CD4-positive, alpha-beta T cell treated with Interleukin-15 for 1 hour (primary cell): ENCODE data around the gene PINLYP.
"Not testable (repeated sequence)": the region's sequence is repeated elsewhere in the genome, so short reads cannot be mapped to it uniquely, and the experiment has no call there.

ENCODE experiments used
- DNase-seq: peaks from one replicate; pipeline ENCODE4 v3.0.0-alpha.2; 2020

Gene PINLYP

GRCh38 chr19:43584484-43584883 is 8.9 kb downstream of the PINLYP start:
- DNase-seq = no peak

- DNase-seq = no peak
These were observed 10.7 kb downstream of the PINLYP start for GRCh38 chr19:43586346-43586745.

- DNase-seq = not testable (repeated sequence)
These were observed 11.4 kb downstream of the PINLYP start for GRCh38 chr19:43587029-43587428.

GRCh38 chr19:43589277-43589676 is 13.7 kb downstream of the PINLYP start:
- DNase-seq = no peak

- DNase-seq = peak; percentile 35
These were observed 14.1 kb downstream of the PINLYP start for GRCh38 chr19:43589678-43590077.

- DNase-seq = no peak
These were observed 16.5 kb downstream of the PINLYP start for GRCh38 chr19:43591904-43592772.

GRCh38 chr19:43592800-43593350 is 17.3 kb downstream of the PINLYP start:
- no peak for DNase-seq

GRCh38 chr19:43594081-43594697 is 18.6 kb downstream of the PINLYP start:
- DNase-seq = no peak

GRCh38 chr19:43594710-43595604 is 19.4 kb downstream of the PINLYP start:
- peak; percentile 80 for DNase-seq

GRCh38 chr19:43595605-43595998 is 20.0 kb downstream of the PINLYP start:
- no peak for DNase-seq

- DNase-seq = peak; percentile 100
These were observed 20.6 kb downstream of the PINLYP start, which contains the start of the genes IRGQ and ZNF576 for GRCh38 chr19:43595999-43596841. Gene IRGQ, minus strand, starts transcription at chr19:43596134. Its CDS starts 796 bp downstream, at chr19:43595338. Gene ZNF576, plus strand, starts transcription at chr19:43596595. Its CDS starts 514 bp downstream, at chr19:43597109.

GRCh38 chr19:43596842-43597461 is 21.4 kb downstream of the PINLYP start:
- DNase-seq = no peak

GRCh38 chr19:43597876-43598275 is 22.3 kb downstream of the PINLYP start:
- DNase-seq = no peak

GRCh38 chr19:43598445-43599240 is 23.0 kb downstream of the PINLYP start:
- no peak for DNase-seq

GRCh38 chr19:43599635-43600295 is 24.2 kb downstream of the PINLYP start:
- DNase-seq = no peak

GRCh38 chr19:43600326-43600725 is 24.7 kb downstream of the PINLYP start:
- DNase-seq = not testable (repeated sequence)

- no peak for DNase-seq
These were observed 30.4 kb downstream of the PINLYP start for GRCh38 chr19:43605875-43606568.

- DNase-seq = no peak
These were observed 31.1 kb downstream of the PINLYP start for GRCh38 chr19:43606569-43607229.
